ENCODE measurements around the gene AOX1.
"Not testable (repeated sequence)": the region's sequence is repeated elsewhere in the genome, so short reads cannot be mapped to it uniquely, and the experiment has no call there.

Gene AOX1

DNA sequence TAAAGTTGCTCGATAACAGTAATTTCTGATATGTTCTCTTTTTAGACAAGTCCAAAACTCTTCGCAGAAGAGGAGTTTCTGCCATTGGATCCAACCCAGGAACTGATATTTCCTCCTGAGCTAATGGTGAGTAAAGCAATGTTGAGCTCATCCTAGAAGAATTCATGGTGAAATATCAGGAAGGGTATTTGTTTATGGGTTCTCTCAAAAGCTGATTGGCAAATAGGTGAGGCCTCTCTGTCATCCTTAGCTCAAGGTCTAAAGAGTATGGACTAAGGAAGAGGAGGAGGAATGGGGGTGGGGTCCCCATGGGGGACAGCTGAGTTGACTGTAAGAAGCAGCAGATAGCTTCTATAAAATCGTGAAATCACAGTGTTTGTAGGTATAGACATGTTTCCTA lies 18.2 kb downstream of the AOX1 start:
- DNase-seq = no peak

DNA sequence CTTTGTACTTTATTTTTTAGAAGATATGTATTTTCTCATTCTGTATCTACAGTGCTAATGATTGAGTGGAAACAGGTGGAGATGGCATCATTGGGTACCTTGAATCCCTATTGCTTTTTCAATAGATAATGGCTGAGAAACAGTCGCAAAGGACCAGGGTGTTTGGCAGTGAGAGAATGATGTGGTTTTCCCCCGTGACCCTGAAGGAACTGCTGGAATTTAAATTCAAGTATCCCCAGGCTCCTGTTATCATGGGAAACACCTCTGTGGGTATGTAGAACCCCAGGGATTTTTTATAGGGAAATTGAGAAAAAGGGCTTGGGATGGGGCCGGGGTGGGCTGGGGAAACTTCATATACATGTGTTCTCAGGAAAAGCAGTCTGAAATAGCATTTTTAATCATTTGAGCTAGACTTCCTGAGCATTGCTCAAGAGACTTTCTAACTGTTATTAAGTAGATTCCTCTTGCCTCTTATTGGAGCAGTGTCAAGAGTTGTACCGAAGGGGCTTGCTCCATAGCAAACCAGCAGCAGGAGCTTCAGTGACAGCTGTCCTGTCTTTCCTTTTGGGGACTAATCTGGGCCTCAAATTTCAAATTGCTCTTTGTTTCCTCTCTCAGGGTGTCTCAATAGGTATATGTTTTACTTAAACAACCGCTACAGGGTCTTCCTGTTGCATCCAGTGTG lies 18.9 kb downstream of the AOX1 start:
- no peak for DNase-seq

DNA sequence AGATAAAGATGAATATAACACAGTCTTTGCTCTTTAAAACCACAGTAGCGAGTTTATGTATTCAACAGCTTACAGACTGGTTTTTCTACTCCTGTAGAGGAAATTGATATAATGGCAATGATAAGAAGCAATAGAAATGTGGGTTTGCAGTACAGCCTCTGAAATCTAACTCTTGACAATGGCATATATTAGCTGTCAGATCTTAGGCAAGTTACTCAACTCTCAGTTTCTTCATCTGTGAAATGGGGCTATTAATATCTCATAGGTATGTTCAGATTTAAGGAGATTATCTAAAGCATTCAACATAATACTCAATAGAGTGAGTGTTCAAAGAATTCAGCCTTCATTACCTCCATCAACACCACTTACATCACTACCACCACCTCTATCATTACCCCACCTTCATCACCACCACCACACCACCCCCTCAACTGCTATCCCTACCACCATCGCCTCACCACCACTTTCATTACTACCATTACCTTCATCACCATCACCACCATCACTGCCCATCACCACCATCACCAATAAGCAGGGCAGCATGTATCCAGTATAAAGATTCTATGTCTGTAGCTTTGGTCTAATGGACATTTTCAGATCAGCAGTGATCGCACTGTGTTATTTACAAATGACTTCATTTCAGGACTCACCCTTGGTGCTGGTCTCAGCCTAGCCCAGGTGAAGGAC lies 22.7 kb downstream of the AOX1 start:
- no peak for DNase-seq

DNA sequence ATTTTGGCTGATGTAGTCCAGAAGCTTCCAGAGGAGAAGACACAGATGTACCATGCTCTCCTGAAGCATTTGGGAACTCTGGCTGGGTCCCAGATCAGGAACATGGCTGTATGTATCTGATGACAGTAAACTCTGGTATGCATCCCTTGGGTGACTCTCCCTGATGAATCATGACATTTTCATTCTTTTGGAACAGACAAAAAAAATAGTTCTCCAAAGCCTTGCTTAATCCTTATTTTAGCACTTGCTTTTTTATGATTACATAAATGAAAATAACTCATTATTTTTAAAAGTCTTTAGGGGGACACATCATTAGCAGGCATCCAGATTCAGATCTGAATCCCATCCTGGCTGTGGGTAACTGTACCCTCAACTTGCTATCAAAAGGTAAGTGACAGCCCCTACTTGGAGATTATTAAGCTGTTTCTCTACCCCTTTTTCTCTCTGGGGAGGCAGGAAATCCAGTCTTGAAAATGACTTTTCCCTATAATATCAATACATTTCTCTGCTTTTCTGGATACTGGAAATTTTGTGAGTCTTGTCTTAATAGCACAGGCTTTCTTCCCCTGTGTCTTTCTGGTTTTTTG lies 23.3 kb downstream of the AOX1 start:
- DNase-seq = no peak

DNA sequence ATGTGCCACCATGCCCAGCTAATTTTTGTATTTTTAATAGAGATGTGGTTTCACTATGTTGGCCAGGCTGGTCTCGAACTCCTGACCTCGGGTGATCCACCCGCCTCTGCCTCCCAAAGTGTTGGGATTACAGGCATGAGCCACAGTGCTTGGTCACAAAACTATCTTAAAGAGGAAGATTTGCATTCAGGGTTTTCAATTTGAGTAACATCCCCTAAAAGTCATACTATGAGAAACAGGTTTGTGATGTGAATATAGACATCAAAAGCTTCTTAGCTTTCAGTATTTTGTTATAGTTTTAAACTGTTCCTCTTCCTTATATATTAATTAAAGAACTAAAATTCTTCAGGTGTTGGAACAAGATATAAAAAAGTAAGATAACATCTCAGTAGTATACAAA lies 24.4 kb downstream of the AOX1 start:
- DNase-seq = not testable (repeated sequence)

DNA sequence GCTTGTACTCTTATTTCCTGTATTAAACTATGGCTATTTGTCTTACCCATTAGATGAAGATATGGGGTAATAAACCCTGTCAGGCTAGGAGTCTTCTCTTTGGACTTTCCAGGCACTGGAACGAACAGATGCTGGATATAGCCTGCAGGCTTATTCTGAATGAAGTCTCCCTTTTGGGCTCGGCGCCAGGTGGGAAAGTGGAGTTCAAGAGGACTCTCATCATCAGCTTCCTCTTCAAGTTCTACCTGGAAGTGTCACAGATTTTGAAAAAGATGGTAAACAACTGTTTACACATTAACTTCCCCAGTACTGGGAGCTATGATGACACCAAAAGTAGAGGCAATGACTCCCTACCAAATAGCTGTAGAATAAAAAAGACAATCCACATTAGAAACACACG lies 27.9 kb downstream of the AOX1 start:
- DNase-seq = no peak

DNA sequence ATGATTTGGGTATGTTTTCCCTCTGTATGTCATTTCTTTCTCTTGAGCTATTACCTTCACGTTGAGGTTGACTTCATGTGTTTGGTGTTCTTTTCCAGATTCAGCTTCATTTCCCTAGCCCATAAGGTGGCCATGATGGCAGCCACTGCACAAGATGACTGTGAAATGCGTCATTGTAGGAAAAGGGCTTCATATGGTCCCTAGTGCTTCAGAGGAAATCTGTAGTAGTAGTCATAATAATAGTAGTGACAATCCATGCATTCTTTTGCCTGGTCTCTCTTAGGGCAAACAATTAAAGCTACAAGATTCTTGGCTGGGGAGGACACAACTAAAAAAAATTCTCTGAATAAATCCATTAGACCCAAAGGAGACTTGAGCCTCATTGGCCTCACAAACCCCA lies 28.4 kb downstream of the AOX1 start:
- no peak for DNase-seq

DNA sequence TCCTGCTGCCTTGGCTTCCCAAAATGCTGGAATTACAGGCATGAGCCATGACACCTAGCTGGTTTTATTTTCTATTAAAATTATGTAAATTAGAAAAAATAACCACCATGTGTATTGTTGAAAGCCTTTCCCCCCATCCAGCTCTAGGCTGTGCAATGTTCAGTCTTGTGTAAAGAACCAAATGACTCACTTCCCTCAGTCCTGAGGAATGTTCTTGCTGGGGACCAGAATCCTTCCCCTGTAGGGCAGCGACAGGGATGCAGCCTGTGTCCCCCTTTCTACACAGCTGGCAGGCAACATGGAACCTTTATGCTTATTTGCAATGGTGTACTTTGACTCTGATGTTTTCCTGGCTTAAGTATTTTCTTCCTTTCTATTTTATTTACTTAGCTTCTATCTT lies 29.4 kb downstream of the AOX1 start:
- no peak for DNase-seq

DNA sequence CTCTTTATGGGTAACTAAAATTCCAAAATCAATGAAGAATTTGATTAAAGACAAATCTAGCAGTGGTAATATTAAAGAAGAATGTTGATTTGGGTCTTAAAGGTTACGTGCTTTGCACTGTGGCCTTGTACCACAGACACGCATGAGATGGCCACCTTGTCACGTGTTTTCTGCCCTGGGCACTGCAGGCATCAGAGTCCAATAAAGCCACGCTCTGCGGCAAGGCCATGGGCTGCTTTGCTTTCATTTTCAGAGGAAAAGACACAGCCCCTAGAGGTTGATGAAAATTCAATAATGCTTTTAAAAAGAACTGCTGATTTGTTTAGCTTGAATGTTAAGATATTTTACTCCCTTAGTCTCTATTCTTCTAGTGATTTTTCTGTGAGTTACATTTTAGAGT lies 30.4 kb downstream of the AOX1 start:
- peak in 1 of 2 donors; percentile 19 for DNase-seq

DNA sequence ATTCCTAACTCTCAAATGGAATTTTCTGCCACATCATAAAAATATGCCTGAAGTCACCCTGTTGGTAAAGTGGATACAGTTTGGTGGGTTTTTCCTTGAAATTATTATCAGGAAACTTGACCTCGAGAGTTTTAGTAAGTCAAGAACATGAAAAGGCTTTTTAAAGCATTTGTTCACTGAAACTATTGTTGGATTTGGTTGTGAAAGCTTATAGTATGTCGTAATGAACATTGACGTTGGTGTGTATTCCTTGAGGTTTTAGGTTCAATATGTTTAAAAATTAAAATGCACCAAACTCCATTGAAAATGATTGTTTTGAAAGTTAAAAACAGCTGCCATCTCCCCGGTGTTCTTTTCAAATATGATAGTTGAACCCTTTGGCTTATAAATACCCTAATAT lies 30.8 kb downstream of the AOX1 start:
- no peak for DNase-seq

DNA sequence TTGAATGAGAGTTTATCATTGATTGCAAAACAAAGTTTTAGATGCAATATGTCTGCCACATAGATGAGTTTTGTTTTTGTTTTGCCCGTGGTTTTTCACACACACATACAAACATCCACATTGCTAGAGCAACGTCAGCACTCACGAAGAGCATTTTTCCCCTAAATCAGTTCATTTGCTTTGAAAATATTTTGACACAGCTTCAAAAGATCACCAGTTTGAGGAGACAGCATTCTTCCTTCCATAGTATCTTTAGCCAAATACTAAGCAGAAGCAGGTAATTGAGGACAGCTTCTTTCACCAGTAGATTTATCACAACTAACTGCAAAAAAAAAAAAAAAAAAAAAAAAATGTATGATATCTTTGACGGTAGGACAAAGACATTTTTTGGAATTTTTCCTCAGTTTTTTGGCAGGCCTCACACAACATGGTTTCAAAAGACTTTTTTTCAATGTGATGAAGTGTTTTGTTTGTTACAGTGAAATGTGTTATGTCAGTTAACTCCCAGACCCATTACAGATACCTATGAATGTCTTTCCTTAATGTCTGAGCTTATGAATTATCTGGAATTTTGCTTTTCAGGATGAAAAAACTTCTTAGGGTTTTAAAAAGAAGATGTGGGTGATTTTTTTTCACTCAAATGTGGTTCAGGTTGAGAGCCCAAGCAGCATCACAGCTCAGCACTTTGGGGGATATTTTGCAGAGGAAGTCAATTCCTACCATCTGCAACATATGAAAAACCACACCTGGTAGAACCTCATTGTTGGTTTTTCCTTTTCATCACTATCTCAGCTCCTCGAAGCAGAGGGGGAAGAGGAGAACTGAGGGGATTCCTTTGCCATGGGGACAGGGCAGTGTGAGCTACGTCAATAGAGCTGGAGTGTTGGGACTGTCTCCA lies 31.6 kb downstream of the AOX1 start:
- no peak for DNase-seq

DNA sequence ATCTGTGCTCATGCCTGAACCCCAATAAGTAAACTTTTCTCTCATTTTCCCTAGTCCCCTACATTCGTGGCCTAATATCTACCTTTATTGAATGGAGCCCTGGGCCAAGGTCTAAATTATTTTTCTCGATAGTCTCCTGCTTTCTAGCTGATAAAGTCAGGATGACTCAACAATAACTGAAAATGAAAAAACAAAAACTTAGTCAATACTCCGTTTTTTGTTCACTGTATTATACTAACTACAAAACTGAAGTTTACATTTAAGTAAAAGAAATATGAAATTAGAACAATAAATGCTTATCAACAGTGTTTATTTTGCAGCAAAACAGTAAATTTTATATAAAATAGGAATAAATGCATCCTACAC lies 32.2 kb downstream of the AOX1 start:
- no peak for DNase-seq

DNA sequence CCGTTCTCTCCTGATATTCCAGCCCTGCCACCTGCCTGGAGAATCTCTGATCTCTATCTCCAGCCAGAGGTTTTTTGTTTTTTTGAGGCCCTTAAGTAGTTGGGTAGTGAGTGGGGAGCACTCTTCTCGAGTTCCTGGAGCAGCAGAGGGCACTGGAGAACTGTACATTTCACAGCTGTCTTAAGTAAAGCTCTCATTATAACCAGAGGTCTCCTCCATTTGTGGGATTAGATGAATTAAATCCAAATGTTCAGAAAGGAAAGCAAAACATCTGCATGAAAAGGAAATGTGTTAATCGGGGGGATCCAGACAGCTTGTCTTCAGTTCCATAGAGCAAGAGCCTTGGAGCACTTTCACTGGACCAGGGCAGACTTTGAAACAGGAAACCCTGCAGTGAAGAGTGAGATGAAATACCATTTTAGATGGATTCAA lies 32.8 kb downstream of the AOX1 start:
- DNase-seq = peak; percentile 14 to 25

DNA sequence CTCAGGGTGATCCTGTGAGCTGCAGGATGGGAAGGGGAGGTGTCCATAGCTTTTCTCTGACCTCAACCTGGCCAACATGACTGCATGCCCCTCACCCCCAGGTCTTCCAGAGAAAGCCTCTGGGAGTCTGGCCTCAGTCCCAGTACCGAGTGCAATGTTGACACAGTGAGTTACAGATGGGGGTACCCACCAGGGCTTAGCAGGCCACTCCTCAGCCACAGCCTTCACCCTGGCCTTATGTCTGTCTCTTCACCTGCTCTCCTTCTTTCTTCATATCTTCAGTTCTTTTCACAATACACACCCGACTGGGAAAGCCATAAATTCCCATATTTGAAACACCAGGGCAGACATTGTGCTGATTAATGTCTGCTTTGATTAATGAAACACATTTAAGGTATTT lies 33.5 kb downstream of the AOX1 start:
- DNase-seq = no peak

DNA sequence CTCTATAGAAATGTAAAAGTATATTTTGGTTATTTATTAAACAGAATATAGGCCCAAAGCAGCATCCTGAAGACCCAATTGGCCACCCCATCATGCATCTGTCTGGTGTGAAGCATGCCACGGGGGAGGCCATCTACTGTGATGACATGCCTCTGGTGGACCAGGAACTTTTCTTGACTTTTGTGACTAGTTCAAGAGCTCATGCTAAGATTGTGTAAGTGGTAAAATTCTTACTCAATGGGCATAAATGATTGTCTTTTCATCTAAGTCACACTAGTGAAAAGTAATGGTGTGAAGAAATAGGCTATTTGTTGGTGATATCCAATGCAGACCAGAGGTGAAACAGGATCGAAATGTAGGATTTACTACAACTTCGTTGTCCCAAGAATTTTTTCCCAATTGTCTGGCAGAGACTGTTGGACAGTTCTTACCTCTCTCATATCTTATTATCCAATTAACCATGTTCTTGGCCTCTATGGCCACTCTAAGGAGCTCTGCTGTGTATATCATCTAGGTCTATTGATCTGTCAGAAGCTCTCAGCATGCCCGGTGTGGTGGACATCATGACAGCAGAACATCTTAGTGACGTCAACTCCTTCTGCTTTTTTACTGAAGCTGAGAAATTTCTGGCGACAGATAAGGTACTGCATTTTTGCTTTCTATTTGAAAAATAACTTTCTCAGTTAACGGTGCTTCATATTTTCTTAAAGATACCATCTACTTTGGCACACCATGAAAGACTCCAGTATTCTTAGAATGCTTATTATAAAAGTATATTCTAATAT lies 35.0 kb downstream of the AOX1 start:
- no peak for DNase-seq

DNA sequence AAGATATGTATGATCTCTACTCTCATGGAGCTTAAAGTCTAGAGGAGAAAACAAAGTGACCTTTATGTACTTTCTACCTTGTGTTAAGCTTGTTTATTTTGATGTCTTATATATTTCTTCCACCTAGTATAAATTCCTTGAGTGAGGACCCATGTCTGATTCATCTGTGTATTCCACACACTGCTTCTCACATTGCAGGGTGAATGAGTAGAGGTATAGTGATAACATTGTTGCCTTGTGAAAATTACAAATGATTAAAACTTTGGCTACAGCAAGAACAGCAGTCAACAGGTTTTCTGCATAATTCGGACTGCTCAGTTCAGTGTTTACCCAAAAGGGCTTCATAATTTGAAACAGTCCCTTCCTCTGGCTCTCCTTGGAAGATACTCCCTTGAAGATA lies 36.3 kb downstream of the AOX1 start:
- DNase-seq = no peak

DNA sequence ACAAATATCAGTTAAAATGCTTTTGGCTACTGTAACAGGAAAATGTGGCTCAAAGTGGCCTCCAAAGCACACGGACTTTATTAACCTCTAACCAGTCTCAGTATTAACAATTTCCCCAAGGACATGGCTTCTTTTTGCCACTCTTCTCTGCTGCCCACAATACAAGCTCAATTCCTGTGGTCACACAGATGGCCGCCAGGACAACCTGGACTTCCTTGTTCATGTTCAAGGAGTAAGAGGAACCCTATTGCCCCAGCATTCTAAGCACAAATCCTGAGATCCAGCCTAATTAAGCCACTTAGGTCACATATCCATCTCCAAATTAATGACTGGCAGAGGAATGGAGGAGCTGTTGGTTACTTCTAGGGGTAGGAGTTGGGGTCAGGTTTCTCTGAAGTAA lies 38.2 kb downstream of the AOX1 start:
- DNase-seq = no peak

DNA sequence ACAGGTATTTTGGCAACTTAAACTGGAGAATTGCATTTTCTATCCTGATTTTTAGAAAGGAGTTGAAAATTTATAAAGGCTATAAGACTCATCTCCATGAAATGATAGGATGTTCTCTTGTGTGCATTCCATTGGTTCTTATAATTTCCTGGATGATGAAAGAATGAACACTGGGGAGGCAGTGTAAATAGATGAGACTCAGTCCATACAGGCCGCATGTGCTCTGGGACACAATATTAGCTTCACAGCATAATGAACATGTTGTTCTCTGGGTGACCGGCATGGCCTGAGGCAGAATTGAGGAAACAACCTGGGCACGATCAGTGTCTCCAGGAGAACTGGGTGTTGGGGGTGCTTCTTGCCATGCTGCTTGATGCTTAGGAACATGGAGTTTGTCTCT lies 38.8 kb downstream of the AOX1 start:
- no peak for DNase-seq

DNA sequence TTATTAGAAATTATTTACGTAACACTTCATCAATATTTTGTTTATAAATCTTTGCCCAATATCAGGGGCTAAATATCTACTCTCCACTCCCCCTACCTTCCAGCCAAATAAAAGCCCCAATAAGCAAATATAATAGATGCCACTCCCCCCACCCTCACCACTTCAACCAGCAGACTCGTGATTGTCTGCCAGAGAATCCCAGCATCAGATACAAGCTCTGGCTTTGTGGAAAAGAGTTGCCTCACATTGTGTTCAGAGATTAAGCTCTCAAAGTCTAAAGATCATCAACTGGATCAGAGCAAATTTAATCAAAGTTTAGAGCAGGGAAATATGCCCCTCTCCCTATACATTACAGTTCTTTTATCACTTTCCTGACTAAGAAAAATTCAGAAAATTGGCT lies 39.5 kb downstream of the AOX1 start:
- DNase-seq = no peak

DNA sequence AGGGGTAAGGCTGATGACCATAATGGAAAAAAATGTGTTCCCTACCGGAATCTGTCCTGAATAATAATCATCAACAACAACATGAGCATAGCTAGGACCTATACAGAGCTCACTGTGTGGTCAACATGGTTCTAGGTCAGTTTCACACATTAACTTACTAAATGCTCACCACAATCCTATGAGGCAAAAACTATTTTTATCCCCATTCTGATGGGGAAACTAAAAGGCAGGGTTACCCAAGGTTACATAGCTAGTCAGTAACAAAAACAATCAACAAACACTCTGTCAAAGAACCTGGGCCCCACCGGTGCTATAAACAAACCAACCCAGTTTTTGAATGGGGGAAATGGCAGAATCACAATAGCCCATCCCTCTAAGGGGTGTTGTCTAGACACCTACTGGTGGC lies 40.1 kb downstream of the AOX1 start:
- DNase-seq = no peak

DNA sequence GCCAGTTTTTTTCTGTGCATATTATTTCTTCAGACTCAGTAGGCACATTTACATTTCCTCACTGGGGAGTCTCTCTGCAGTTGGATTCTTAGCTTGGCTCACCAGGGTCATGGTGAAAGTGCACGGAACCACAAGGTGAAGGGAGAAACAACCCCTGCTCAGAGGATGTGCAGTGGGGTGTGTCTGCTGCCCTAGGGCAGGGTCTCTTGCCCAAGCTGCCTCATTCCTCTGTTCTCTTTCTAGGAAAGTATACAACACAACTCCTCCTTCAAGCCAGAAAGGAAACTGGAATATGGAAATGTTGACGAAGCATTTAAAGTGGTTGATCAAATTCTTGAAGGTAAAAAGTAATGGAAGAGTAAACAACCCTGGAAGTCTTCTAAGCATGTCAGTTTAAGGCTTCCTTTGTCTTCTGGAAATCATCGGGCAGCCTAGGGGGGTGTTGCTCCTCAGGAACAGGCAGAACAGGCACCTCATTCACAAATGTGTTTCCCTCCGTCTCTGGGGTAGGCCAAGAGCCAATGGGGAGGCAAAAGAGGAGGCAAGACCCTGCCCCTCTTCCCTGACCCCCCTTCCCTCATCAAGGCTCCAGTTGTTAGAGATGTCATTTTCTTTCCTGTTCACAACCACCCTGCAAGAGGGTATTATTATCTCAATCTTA lies 41.4 kb downstream of the AOX1 start:
- DNase-seq = no peak

DNA sequence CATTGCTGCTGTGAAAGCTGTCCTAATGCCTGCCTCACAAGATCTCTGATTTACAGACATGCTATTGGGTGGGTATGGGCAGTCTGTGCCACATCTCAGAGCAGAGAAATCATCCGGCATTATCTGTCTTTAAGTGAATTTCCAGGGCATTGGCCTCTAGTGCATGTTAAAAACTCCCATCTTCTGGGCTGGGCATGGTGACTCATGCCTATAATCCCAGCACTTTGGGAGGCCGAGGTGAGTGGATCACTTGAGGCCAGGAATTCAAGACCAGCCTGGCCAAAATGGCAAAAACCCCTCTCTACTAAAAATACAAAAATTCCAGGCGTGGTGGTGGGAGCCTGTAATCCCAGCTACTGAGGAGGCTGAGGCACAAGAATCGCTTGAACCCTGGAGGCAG lies 42.6 kb downstream of the AOX1 start:
- not testable (repeated sequence) for DNase-seq
